SK-N-SH (cell line): ENCODE results near the gene MAML3. TPM values are rescaled to one million over a fixed set of nuclear protein-coding genes. Genes with fewer than 3 reads are reported as not detected.
A peak's percentile ranks its signal among the peaks of the same experiment; 100 is the strongest.

ENCODE experiments used
- CTCF ChIA-PET: fragments of 300-600, 350-600 bp; formaldehyde crosslinking; extraction: SDS; loops from one replicate; lab custom pipeline; 2021; lab: Yijun Ruan, JAX
- POLR2A ChIA-PET: fragments of 350-600 bp; sonication (Branson Sonifier 250); formaldehyde crosslinking; extraction: SDS; loops from one replicate; lab custom pipeline; 2020; ENCODE audit warnings: antibody characterized with exemption, inconsistent platforms; lab: Yijun Ruan, JAX
- DNase-seq: peaks from one replicate; pipeline ENCODE4 v3.0.0; 2012
- H2AFZ ChIP-seq: fragments of 200-600 bp; sonication (generic); 2 replicates; pipeline ENCODE4 v1.8.1; 2016; ENCODE audit warnings: antibody characterized with exemption, mild to moderate bottlenecking, low read depth
- H3F3A ChIP-seq: fragments of 200-600 bp; sonication (generic); replicated peaks from 2 replicates; pipeline ENCODE3; 2016; ENCODE audit warnings: antibody characterized with exemption, mild to moderate bottlenecking; ENCODE audit not compliant: insufficient read depth
- H3K27ac ChIP-seq, 2 experiments: fragments of 200-500 bp in 1 of 2; fragments of 200-600 bp in 1 of 2; sonication (Bioruptor generic) in 1 of 2; sonication (generic), shearing (Covaris generic) in 1 of 2; 2 replicates each; pipeline versions ENCODE4 v1.5.1 to v1.6.1; 2014 to 2016; ENCODE audit warnings: low read depth in 2 of 2, inconsistent platforms in 1 of 2, low read length in 1 of 2, mild to moderate bottlenecking in 1 of 2, mixed read lengths in 1 of 2
- H3K27me3 ChIP-seq: fragments of 200-600 bp; sonication (generic), shearing (Covaris generic); 2 replicates; pipeline ENCODE4 v1.6.1; 2016; ENCODE audit warnings: mixed run types; ENCODE audit not compliant: insufficient read depth
- H3K36me3 ChIP-seq, 2 experiments: fragments of 200-500 bp in 1 of 2; fragments of 200-600 bp in 1 of 2; sonication (Bioruptor generic) in 1 of 2; sonication (generic) in 1 of 2; replicated peaks in 1 of 2; 2 replicates each; pipeline versions ENCODE3 to v1.5.1; 2014 to 2016; ENCODE audit warnings: low read length in 1 of 2, mild to moderate bottlenecking in 1 of 2; ENCODE audit not compliant: insufficient read depth in 2 of 2, control insufficient read depth in 1 of 2
- H3K4me1 ChIP-seq, 2 experiments: fragments of 200-500 bp in 1 of 2; fragments of 200-600 bp in 1 of 2; sonication (Bioruptor generic) in 1 of 2; sonication (generic), shearing (Covaris generic) in 1 of 2; 2 replicates each; pipeline versions ENCODE4 v1.5.1 to v1.6.1; 2014 to 2016; ENCODE audit warnings: low read depth in 1 of 2, low read length in 1 of 2, mixed run types in 1 of 2; ENCODE audit not compliant: insufficient read depth in 2 of 2, control insufficient read depth in 1 of 2
- H3K4me2 ChIP-seq: fragments of 200-600 bp; sonication (generic), shearing (Covaris generic); 2 replicates; pipeline ENCODE4 v1.6.1; 2017; ENCODE audit warnings: mixed run types
- H3K4me3 ChIP-seq, 2 experiments: fragments of 200-500 bp in 1 of 2; fragments of 200-600 bp in 1 of 2; sonication (Bioruptor generic) in 1 of 2; sonication (generic), shearing (Covaris generic) in 1 of 2; 2 replicates each; pipeline versions ENCODE4 v1.5.1 to v1.8.1; 2014 to 2016; ENCODE audit warnings: low read depth in 2 of 2, inconsistent platforms in 1 of 2, low read length in 1 of 2, mild to moderate bottlenecking in 1 of 2, mixed read lengths in 1 of 2, moderate library complexity in 1 of 2
- H3K79me2 ChIP-seq: fragments of 200-600 bp; sonication (generic); 2 replicates; pipeline ENCODE4 v1.8.1; 2017; ENCODE audit warnings: mild to moderate bottlenecking; ENCODE audit not compliant: insufficient read depth
- H3K9ac ChIP-seq: fragments of 200-600 bp; sonication (generic); 2 replicates; pipeline ENCODE4 v1.6.1; 2017; ENCODE audit warnings: mixed run types
- H3K9me2 ChIP-seq: fragments of 200-600 bp; sonication (generic); 2 replicates; pipeline ENCODE4 v1.6.1; 2017; ENCODE audit warnings: mixed run types
- H3K9me3 ChIP-seq: fragments of 200-600 bp; sonication (generic); 2 replicates; pipeline ENCODE4 v1.6.1; 2017; ENCODE audit warnings: mixed run types, mild to moderate bottlenecking, moderate library complexity
- H4K20me1 ChIP-seq: fragments of 200-600 bp; sonication (generic); 2 replicates; pipeline ENCODE4 v1.6.1; 2017; ENCODE audit warnings: mild to moderate bottlenecking, mixed run types; ENCODE audit not compliant: insufficient read depth
- ELF1 ChIP-seq: IDR thresholded peaks from 2 replicates; pipeline ENCODE4 v1.4.0; 2012
- EP300 ChIP-seq, 2 experiments: IDR thresholded peaks; 2 replicates each; pipeline versions ENCODE4 v1.4.0 to v1.6.1; 2012; ENCODE audit warnings: borderline replicate concordance in 1 of 2, low read depth in 1 of 2, low read length in 1 of 2
- EZH2phosphoT487 ChIP-seq: fragments of 200-600 bp; sonication (generic); IDR thresholded peaks from 2 replicates; pipeline ENCODE4 v1.6.1; 2017; ENCODE audit warnings: low read depth, mixed run types, mild to moderate bottlenecking, antibody characterized with exemption, moderate library complexity, borderline replicate concordance
- FOXM1 ChIP-seq: IDR thresholded peaks from 2 replicates; pipeline ENCODE4 v1.4.0; 2012; ENCODE audit warnings: low read depth, mild to moderate bottlenecking
- GATA2 ChIP-seq: sonication (generic); formaldehyde crosslinking; IDR thresholded peaks from 2 replicates; pipeline ENCODE4 v1.5.0; 2020; ENCODE audit warnings: mild to moderate bottlenecking, missing genetic modification reagents
- JUND ChIP-seq: IDR thresholded peaks from 2 replicates; pipeline ENCODE4 v1.4.0; 2012
- MXI1 ChIP-seq: IDR thresholded peaks from 2 replicates; pipeline ENCODE4 v1.6.1; 2012; ENCODE audit warnings: mild to moderate bottlenecking, low read depth, low read length, improper control_type of control experiment
- NRF1 ChIP-seq: IDR thresholded peaks from 2 replicates; pipeline ENCODE4 v1.6.1; 2012; ENCODE audit warnings: low read depth, mild to moderate bottlenecking, low read length
- POLR2AphosphoS5 ChIP-seq: IDR thresholded peaks from 2 replicates; pipeline ENCODE4 v1.6.1; 2012; ENCODE audit warnings: low read depth, low read length
- RAD21 ChIP-seq: IDR thresholded peaks from 2 replicates; pipeline ENCODE4 v1.6.1; 2012; ENCODE audit warnings: mild to moderate bottlenecking, low read length
- SIN3A ChIP-seq: IDR thresholded peaks from 2 replicates; pipeline ENCODE4 v1.6.1; 2012; ENCODE audit warnings: low read depth, mild to moderate bottlenecking, low read length, moderate library complexity, borderline replicate concordance
- SMC3 ChIP-seq: IDR thresholded peaks from 2 replicates; pipeline ENCODE4 v1.6.1; 2012; ENCODE audit warnings: low read depth, low read length, improper control_type of control experiment
- TAF1 ChIP-seq: IDR thresholded peaks from 2 replicates; pipeline ENCODE4 v1.6.1; 2012; ENCODE audit warnings: low read depth, mild to moderate bottlenecking, low read length, moderate library complexity, borderline replicate concordance
- TCF12 ChIP-seq: IDR thresholded peaks from 2 replicates; pipeline ENCODE4 v1.4.0; 2012
- YY1 ChIP-seq: IDR thresholded peaks from 2 replicates; pipeline ENCODE4 v1.4.0; 2012; ENCODE audit warnings: low read depth, mild to moderate bottlenecking
- WGBS: methylation state at CpG from one replicate; pipeline ENCODE4 v1.1.6; 2017; ENCODE audit warnings: low lambda C conversion rate; 5-methylcytosine and 5-hydroxymethylcytosine counted together
- polyA plus RNA-seq, 3 experiments: library from polyadenylated mRNA; depleted of rRNA; stranded (reverse); fragments of >200 nt; gene quantifications; 2 replicates each; pipeline ENCODE4 v1.2.3, GENCODE V29; 2012
- TF ChIP-seq, protein P1 (sequence below): fragments of 150-350 bp; IDR thresholded peaks from 2 replicates; pipeline ENCODE4 v1.6.1; 2016; ENCODE audit warnings: mild to moderate bottlenecking, low read depth, low read length
- TF ChIP-seq, protein P2 (sequence below): IDR thresholded peaks from 2 replicates; pipeline ENCODE4 v1.4.0; 2012; ENCODE audit warnings: low read depth, borderline replicate concordance
- TF ChIP-seq, protein P3 (sequence below): IDR thresholded peaks from 2 replicates; pipeline ENCODE4; 2012

The MAML3 gene
- polyA plus RNA-seq, 1 of the 3 experiments (the other 2 are of a cell fraction) = 5.3 TPM

DNA sequence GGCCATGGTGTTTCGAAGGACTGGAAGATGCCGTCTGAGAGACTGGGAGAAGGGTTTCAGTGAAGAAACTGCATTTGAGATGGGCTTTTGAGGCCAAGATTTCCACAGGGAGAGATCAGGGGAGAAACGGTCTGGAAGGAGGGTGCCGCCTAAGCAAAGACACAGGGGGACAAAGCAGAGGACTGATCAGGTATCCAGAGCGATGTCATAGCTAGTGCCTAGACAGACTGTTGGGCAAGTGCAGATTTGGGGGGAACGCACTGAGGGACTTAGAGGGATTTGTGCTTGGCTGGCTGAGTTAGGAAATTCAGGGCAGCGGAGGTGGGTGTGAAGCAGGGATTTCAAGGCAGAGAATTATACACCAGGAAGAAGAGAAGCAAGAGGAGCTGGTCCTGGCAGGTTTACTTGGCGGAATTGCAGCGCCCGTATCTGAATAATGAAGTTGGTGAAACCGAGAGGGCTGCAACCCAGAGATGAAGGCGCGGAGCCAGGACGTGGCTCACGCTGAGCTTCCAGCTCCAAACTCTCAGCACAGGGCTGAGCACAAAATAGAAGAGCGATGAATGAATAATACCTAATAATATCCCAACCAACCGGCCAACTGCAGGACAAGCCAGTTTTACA, 106.9 kb downstream of the MAML3 start:
- no peak overlapping the region for H2AFZ ChIP-seq
- no peak overlapping the region for H3K4me2 ChIP-seq
- no peak overlapping the region for H3K4me3 ChIP-seq
- H3K9me2 ChIP-seq = no peaks in the 10 kb centered on the region
- CTCF ChIA-PET = interaction anchor here (1.2 to 1.8 kb wide), 2 partner anchors 307 to 313 kb away, joined by 4 to 5 read pairs; no protein-coding TSS in a partner anchor
- TF ChIP-seq YY1 (no peak), GATA2 (no peak), EZH2phosphoT487 (no peak), TCF12 (no peak), SIN3A (no peak), MXI1 (no peak), TAF1 (no peak), POLR2AphosphoS5 (no peak), NRF1 (no peak), SMC3 (no peak), FOXM1 (no peak), ELF1 (no peak), RAD21 (no peak), JUND (no peak), EP300 (IDR thresholded peaks at IDR 0.05; ENCODE audit: borderline replicate concordance in 1 of 2, low read depth in 1 of 2, low read length in 1 of 2) (no peak)
- TF ChIP-seq, protein P1, sequence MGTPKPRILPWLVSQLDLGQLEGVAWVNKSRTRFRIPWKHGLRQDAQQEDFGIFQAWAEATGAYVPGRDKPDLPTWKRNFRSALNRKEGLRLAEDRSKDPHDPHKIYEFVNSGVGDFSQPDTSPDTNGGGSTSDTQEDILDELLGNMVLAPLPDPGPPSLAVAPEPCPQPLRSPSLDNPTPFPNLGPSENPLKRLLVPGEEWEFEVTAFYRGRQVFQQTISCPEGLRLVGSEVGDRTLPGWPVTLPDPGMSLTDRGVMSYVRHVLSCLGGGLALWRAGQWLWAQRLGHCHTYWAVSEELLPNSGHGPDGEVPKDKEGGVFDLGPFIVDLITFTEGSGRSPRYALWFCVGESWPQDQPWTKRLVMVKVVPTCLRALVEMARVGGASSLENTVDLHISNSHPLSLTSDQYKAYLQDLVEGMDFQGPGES = no peak
- TF ChIP-seq, protein P2, sequence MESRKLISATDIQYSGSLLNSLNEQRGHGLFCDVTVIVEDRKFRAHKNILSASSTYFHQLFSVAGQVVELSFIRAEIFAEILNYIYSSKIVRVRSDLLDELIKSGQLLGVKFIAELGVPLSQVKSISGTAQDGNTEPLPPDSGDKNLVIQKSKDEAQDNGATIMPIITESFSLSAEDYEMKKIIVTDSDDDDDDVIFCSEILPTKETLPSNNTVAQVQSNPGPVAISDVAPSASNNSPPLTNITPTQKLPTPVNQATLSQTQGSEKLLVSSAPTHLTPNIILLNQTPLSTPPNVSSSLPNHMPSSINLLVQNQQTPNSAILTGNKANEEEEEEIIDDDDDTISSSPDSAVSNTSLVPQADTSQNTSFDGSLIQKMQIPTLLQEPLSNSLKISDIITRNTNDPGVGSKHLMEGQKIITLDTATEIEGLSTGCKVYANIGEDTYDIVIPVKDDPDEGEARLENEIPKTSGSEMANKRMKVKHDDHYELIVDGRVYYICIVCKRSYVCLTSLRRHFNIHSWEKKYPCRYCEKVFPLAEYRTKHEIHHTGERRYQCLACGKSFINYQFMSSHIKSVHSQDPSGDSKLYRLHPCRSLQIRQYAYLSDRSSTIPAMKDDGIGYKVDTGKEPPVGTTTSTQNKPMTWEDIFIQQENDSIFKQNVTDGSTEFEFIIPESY = no peak
- TF ChIP-seq, protein P3, sequence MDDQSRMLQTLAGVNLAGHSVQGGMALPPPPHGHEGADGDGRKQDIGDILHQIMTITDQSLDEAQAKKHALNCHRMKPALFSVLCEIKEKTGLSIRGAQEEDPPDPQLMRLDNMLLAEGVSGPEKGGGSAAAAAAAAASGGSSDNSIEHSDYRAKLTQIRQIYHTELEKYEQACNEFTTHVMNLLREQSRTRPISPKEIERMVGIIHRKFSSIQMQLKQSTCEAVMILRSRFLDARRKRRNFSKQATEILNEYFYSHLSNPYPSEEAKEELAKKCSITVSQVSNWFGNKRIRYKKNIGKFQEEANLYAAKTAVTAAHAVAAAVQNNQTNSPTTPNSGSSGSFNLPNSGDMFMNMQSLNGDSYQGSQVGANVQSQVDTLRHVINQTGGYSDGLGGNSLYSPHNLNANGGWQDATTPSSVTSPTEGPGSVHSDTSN = no peak
- H4K20me1 ChIP-seq = no peaks in the 10 kb centered on the region
- no peaks in the 10 kb centered on the region for H3K36me3 ChIP-seq
- H3K79me2 ChIP-seq = no peaks in the 10 kb centered on the region
- POLR2A ChIA-PET = no interaction called here
- no peaks in the 10 kb centered on the region for H3K9me3 ChIP-seq
- no peak overlapping the region for H3K9ac ChIP-seq
- DNase-seq = no peak
- peaks cover 9 to 43% of the 10 kb centered on the region in 2 experiments; a peak in 3 of 4 replicates for H3K4me1 ChIP-seq
- H3F3A ChIP-seq = peaks cover 3% of the 10 kb centered on the region
- peak overlapping the region in 1 of 2 experiments; percentile 100; a peak in 2 of 4 replicates for H3K27ac ChIP-seq
- no peaks in the 10 kb centered on the region for H3K27me3 ChIP-seq
- 92% methylated on average over 17 of the region's 17 CpGs for WGBS
